ENCODE results near the gene RBM42.

The RBM42 gene

DNA sequence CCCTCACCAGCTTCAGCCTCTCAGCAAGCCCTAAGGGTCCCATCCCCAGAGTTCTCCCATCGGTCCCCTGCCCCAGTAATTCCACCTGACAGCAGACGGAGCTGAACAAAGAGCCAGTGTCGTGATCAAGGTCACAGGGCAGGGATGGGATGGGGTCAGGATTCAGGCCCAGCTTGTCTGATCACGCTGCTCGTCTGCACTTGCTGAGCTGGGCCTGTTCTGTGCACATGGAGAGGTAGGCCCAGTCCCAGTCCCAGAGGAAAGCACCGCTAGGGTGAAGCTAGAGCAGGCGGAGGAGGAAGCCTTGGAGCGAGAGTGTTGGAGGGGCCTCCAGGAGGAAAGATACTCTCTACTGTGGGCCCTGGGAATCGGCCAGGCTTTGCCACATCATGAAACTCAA, 7.1 kb upstream of the RBM42 start:
- no peak for DNase-seq (ENCODE audit: low read depth in 2 of 2)

DNA sequence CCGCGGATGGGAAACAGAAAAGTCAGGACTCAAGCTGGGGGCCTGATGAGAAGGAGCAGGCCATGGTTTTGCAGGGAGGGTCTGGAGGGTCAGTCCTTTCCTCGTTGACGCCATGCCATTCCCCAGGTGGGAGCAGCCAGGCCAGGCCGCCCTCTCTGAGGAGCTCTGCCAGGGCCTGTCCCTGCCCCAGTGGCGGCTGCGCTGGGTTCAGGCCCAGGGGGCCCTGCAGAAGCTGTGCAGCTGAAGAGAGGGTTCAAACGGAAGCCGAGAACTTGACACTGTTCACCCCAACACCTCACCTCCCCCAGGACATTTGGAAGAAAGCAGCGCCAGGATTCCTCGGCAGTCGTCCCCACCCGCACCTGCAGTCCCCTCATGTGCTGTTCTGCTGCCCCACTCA, 6.1 kb upstream of the RBM42 start:
- DNase-seq (ENCODE audit: low read depth in 2 of 2) = no peak

DNA sequence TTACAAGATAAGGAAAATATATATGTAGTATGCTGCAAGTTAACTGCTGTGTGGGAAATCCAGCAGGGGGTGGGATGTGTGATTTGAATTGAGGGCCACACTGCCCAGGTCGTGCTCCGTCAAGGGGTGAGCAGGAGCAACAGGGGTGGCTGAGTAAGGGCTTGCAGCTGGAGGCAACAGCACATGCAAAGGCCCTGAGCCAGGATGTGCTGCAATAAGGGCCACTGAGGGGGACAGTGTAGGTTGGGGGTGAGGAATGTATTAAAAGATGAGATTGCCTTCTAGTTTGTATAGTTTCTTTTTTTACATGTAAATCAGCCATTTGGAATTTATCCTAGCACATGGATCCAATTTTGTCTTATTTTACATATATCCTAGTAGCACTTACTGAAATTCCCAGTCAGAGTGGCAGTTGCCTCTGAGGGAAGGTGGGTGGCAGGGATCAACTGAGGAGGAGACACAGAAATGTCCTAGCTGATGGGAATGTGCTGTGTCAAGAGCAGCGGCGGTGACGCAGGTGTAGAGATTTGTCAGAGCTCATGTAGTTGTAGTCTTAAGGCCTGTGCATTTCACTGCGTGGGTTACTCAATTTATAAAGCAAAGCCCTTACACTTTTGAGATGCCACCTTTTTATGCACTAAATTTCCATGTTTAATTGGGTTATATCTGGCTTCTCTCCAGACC, 5.4 kb upstream of the RBM42 start:
- DNase-seq (ENCODE audit: low read depth in 2 of 2) = no peak

DNA sequence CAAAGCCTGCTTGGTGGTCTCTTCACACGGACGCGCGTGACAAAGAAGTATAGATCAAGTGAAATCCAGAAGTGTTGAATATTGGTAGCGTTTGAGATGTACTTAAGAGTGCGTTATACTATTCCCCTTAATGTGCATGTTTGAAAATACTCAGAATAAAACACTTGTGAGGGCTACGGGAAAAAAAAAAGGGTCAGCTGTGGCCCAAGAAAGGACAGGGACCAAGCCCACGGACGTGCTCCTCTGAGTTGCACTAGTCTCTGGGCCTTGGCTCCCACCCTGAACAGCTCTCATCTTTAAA, 622 bp upstream of the RBM42 start:
- no peak for DNase-seq (ENCODE audit: low read depth in 2 of 2)

DNA sequence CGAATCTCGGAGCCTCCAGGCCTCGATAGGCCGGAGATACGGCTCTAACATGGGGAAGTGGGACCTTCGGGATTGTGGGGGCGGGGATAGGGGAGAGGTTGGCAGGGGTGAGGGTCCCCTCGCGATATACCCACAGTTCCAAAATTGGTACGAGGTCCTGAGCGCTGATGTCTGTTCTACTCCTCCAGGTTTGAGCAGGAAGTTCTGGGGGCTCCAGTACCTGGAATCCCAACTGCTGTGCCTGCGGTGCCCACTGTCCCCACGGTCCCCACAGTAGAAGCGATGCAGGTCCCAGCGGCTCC, 447 bp downstream of the RBM42 start:
- DNase-seq (ENCODE audit: low read depth in 2 of 2) = no peak

DNA sequence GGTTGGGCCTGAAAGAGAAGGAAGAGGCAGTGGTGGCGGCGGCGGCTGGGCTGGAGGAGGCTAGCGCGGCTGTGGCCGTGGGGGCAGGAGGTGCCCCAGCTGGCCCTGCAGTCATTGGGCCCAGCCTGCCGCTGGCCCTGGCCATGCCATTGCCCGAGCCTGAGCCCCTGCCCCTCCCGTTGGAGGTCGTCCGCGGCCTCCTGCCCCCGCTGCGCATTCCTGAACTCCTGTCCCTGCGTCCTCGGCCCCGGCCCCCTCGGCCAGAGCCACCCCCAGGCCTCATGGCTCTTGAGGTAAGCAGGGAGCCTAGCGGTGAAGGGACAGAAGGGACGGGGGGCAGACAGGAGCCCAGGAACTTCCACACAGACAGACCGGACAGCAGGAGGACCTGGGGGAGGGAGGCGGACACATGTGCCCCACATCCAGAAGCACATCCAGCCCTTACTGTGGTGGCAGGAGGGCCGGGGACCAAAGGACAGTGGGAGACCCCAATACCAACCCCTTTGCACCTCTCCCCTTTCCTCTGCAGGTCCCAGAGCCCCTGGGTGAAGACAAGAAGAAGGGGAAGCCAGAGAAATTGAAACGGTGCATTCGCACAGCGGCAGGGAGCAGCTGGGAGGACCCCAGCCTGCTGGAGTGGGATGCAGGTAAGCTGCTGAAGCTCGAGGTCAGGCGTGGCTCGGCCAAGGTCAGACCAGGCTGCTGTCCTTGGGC, 5.0 kb downstream of the RBM42 start:
- DNase-seq (ENCODE audit: low read depth in 2 of 2) = no peak

DNA sequence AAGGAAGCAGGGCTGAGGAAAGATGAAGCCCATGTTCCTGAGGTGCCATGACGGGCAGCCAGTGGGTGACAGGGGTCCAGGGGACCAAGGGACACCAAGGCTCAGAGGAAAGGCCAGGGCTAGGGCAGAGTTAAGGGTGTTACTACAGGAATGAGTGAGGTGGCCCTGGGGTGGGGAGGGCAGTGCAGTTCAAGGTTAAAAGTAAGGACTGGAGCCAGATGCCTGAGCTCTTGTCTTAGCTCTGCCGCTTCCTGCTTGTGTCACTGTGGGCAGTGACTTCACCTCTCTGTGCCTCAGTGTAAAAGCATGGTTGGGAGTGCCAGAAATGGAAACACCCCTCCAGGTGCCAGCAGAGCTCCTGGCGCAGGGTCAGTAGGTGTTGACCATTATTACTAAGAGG, 7.8 kb downstream of the RBM42 start:
- no peak for DNase-seq (ENCODE audit: low read depth in 2 of 2)

DNA sequence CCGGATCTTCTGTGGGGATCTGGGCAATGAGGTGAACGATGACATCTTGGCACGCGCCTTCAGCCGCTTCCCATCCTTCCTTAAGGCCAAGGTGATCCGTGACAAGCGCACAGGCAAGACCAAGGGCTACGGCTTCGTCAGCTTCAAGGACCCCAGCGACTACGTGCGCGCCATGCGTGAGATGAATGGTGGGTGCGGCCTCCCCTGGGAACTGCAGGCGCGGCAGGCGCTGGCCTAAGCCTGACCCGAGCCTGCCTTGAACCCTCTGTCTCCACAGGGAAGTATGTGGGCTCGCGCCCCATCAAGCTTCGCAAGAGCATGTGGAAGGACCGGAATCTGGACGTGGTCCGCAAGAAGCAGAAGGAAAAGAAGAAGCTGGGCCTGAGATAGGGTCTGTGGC, 8.3 kb downstream of the RBM42 start:
- no peak for DNase-seq (ENCODE audit: low read depth in 2 of 2)

DNA sequence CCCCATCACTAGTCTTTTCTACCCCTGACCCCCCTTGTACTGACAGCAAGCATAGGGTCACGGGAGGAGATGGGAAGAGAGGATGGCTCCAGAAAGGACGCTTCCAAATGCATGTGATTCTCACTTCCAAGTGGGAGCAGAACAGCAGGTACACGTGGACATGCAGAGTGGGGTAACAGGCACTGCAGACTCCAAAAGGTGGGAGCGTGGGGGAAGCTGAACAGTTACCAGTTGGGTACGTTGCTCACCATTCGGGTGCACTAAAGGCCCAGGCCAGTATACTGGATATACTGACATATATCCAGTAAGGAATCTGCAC, 10.4 kb downstream of the RBM42 start:
- no peak for DNase-seq (ENCODE audit: low read depth in 2 of 2)

DNA sequence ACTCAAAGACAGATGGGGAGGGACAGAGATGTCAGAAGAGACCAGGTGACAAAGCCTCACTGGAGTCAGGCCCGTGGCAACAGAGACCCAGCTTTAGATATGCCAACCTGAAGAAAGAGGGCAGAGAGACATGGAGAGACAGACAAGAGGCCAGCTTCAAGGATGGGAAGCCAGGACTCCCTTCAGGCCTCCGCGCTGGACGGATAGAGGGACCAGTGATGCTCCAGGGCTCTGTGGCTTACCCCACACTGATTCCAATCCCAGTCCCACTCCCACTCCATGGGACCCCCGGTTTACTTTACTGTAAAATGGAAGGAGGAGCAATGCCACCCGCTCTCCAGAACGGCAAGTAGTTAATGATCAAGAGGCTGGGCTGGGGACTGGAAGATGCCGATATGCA, 11.0 kb downstream of the RBM42 start:
- DNase-seq (ENCODE audit: low read depth in 2 of 2) = no peak

DNA sequence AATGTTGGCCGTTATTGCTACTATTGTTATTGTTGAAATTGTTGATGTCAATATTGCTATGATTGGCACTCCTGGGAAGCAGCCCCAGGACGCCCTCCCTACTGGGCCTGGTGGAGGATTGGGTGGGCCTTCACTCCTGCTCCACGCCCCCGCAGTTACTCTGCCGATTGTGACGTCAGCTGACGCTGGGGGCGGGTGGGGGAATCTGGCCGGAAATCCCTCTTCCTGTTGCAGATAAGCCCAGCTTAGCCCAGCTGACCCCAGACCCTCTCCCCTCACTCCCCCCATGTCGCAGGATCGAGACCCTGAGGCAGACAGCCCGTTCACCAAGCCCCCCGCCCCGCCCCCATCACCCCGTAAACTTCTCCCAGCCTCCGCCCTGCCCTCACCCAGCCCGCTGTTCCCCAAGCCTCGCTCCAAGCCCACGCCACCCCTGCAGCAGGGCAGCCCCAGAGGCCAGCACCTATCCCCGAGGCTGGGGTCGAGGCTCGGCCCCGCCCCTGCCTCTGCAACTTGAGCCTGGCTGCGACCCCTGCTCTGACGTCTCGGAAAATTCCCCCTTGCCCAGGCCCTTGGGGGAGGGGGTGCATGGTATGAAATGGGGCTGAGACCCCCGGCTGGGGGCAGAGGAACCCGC, 12.8 kb downstream of the RBM42 start, which contains the start of gene ETV2:
Gene ETV2, plus strand, starts transcription at position 231 of the 637 bp plus-strand sequence. CDS start 716 bp downstream, outside the sequence.
- no peak for DNase-seq (ENCODE audit: low read depth in 2 of 2)

DNA sequence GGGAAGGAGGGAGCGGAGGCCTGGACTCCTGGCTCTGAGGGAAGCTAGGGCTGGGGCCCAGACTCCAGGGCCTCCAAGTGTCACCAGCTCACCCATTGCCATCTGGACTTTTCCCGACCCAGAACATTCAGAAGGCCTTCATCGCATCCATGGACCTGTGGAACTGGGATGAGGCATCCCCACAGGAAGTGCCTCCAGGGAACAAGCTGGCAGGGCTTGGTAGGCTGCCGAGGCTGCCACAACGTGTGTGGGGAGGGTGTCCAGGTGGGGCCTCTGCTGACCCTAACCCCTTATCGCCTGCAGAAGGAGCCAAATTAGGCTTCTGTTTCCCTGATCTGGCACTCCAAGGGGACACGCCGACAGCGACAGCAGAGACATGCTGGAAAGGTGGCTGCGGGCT, 13.5 kb downstream of the RBM42 start:
- no peak for DNase-seq (ENCODE audit: low read depth in 2 of 2)

DNA sequence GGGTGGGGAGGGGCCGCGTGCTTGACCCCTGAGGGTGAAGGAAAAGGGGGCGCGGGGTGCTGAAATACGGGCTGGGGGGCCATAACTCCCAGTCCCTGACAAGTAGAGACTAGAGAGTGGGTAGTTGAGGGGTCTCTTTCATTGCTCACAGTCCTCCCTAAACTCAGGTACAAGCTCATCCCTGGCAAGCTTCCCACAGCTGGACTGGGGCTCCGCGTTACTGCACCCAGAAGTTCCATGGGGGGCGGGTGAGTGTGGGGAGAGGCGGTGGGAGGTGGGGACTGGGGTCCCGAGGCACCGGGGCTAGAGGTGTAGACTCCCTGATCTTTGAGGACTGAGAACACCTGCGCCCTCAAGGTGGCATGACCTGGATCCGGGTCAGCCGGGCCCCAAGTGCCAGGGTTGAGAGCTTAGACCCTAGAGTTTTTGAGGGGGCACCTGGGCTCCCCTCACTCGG, 14.0 kb downstream of the RBM42 start:
- DNase-seq (ENCODE audit: low read depth in 2 of 2) = no peak

DNA sequence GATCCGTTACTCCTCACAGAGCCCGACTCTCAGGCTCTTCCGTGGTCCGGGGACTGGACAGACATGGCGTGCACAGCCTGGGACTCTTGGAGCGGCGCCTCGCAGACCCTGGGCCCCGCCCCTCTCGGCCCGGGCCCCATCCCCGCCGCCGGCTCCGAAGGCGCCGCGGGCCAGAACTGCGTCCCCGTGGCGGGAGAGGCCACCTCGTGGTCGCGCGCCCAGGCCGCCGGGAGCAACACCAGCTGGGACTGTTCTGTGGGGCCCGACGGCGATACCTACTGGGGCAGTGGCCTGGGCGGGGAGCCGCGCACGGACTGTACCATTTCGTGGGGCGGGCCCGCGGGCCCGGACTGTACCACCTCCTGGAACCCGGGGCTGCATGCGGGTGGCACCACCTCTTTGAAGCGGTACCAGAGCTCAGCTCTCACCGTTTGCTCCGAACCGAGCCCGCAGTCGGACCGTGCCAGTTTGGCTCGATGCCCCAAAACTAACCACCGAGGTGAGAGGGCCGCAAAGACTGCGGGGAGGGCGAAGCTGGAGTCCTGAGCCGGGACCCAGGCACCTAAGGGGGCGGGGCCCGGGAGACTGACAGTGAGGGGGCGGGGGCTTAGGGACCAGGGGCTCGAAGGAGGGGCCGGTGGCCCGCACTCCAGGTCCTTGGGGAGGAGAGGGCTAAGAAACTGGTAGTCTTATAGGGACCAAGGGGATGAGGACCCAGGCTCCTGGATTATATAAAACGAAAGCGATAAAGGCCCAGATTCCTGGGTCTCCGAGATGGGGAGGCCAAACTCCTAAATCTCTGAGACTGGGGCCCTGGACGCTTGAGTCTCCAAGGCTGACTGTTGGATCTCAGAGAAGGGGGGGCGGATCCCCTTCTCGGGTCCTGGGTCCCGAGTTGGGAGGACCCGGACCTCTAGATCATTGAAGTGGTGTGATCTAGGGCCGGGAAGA, 14.7 kb downstream of the RBM42 start:
- peak; percentile 58 to 59 for DNase-seq (ENCODE audit: low read depth in 2 of 2)

DNA sequence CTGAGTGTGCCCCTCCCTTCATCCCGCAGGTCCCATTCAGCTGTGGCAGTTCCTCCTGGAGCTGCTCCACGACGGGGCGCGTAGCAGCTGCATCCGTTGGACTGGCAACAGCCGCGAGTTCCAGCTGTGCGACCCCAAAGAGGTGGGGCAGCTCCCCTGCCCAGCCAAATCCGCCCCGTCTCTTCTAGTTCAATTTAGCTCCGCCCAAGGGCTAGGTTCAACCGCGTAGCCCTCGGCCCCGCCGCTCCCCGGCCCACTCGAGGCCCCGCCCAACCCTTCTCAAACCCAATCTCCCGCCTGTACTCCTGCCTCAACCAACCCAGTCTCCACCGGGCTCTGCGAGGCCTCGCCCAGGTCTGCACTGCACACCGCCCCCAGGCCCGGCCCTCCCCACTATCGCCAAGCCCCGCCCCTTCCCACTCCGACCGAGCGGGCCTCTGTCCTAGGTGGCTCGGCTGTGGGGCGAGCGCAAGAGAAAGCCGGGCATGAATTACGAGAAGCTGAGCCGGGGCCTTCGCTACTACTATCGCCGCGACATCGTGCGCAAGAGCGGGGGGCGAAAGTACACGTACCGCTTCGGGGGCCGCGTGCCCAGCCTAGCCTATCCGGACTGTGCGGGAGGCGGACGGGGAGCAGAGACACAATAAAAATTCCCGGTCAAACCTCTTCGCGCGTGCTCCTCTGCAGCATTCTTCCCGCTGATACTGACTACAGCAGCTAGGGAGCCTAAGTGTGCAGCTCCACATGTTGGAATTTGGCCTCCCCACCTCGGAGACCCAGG, 15.6 kb downstream of the RBM42 start:
- peak; percentile 84 to 91 for DNase-seq (ENCODE audit: low read depth in 2 of 2)

DNA sequence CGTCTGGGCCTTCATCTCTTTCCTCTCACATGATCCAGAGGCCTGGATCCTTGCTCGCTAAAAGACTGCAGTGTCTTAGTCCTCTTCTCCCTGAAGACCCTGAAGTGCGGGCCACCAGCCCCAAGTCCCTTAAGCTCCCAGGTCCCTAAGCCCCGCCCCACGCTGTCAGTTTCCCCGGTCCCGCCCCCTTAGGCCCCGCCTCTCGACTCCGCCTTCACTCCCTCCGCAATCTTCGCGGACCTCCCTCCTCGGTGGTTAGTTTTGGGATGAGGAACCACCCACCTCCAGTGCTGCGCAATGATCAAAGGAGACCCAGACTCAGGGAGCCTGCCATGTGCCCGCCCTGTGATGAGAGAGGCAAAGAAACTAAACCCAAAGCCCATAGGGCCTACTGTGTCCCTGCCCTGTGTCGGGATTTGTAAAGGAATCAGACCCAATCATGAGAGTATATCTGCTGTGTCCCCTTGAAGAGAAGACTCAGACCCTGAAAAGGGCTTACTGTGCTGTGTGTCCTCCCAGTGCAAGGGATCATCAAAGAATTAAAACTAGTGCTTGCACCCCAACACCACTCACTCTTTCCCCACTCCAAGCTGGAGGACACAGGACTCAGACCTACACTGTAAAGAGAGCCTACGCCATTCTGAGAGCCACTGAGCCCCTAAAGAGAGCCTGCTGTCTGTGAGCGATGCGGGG, 16.3 kb downstream of the RBM42 start:
- peak in 1 of 2 donors; percentile 60 for DNase-seq (ENCODE audit: low read depth in 2 of 2)

DNA sequence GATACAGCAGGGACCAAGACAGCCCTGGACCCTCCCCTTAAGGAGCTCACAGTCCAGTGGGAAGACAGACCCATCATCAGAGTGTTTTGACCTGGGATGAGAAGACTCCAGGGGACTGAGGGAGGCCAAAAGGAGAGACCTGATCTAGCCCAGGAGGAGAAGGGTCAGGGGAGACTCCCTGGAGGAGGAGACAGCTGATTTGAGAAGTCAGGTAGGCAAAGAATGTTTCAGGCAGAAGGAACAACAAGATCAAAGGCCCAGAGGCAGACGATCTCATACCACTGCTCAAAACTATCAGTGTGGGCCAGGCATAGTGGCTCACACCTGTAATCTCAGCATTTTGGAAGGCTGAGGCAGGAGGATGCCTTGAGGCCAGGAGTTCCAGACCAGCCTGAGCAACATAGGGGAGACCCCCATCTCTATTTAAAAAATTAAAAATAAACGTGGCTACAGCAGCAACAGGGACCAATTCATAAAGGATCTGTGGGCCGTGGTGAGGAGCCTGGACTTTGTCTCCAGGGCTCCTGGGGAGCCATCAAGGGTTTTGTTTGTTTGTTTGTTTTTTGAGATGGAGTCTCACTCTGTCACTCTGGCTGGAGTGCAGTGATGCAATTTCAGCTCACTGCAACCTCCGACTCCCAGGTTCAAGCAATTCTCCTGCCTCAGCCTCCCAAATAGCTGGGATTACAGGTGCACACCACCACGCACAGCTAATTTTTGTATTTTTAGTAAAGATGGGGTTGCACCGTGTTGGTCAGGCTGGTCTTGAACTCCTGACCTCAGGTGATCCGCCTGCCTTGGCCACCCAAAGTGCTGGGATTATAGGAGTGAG, 17.1 kb downstream of the RBM42 start:
- DNase-seq (ENCODE audit: low read depth in 2 of 2) = no peak

DNA sequence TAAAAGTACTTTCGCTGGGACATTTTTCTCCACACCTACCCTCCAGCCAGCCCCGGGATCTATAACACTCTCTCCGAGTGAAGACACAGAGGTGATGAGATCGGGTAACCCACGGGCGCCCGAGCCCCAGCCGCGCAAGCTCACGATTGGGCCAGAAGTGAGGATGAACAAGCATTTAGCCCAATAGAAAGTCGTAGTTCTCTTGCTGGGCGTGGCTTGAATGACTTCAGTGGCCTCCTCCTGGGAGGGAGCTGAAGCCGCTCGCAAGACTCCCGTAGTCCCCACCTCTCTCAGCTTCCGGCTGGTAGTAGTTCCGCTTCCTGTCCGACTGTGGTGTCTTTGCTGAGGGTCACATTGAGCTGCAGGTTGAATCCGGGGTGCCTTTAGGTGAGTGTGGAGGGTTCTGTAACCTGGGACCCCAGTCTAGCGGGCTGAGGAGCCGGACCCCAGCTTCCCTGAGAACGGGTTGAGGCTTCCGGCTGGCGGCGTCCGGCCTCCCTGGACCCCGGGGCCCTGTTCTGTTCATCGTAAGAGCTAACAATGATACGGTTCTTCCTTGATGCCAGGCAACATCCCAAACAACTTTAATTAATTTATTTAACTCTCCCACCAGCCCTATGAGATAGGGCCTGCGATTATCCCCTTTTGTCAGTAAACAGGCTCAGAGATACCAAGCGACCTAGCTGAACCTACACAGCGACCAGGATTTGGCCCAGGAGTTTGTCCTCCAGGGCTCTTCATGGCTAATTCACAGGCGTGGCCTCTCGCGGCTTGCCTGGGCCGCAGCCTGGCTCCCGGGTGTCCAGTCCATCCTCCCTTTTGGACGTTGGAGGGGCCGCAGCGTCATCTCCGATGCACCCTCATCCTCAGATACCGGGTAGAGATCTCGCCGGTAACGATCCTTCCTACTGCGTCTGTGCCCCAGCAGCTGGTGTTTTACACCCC, 19.5 kb downstream of the RBM42 start, which contains the start of gene COX6B1:
Gene COX6B1, plus strand, starts transcription at position 307 of the 945 bp plus-strand sequence. CDS start 2,921 bp downstream, outside the sequence.
- peak; percentile 80 to 84 for DNase-seq (ENCODE audit: low read depth in 2 of 2)

DNA sequence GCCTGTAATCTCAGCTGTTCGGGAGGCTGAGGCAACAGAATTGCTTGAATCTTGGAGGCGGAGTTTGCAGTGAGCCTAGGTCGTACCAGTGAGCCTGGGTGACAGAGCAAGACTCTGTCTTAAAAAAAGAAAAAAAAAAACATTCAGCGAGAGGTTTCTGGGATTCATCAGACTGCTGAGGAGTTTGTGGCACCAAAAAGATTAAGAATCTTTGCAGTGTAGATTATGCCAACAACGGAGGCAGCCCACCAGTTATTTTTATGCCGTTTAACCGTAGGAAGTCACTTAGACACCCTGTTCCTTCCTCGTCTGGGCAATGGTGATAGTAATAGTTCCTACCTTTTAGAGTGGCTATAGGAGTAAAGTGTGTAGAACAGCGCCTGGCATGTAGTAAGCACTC, 21.7 kb downstream of the RBM42 start:
- no peak for DNase-seq (ENCODE audit: low read depth in 2 of 2)
